Measurements from ENCODE around the gene CELA2B.
"Not testable (repeated sequence)": the region's sequence is repeated elsewhere in the genome, so short reads cannot be mapped to it uniquely, and the experiment has no call there.

Gene CELA2B

DNA sequence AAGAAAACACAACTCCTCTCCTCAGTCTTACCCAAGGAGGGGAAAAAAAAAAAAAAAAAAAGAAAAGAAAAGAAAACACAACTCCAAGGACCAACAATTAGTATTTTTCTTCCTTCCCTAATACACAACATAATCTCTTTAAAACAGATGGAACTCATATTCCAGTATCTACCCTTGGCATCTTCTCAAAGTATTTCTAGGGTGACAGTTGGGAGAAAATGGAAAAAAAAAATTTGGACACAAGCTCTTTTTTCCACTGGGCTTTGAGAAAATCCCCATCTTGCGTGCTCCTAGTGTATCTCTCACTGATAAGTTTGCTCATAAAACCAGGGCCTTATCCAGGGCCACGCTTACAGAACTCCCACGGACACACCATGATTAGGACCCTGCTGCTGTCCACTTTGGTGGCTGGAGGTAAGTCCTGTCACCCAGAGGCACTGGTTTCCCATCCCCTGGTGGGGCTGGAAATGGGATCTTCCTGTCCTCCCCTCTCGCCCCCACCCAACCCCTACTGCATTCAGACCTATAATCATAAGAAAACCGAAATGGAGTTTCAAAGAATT is at the start of gene CELA2B:
TSS of gene CELA2B (plus strand) at position 353 of the 563 bp plus-strand sequence. CDS start at position 375, 22 bp downstream.
- DNase-seq (ENCODE audit: low read depth, low spot score) = no peak

DNA sequence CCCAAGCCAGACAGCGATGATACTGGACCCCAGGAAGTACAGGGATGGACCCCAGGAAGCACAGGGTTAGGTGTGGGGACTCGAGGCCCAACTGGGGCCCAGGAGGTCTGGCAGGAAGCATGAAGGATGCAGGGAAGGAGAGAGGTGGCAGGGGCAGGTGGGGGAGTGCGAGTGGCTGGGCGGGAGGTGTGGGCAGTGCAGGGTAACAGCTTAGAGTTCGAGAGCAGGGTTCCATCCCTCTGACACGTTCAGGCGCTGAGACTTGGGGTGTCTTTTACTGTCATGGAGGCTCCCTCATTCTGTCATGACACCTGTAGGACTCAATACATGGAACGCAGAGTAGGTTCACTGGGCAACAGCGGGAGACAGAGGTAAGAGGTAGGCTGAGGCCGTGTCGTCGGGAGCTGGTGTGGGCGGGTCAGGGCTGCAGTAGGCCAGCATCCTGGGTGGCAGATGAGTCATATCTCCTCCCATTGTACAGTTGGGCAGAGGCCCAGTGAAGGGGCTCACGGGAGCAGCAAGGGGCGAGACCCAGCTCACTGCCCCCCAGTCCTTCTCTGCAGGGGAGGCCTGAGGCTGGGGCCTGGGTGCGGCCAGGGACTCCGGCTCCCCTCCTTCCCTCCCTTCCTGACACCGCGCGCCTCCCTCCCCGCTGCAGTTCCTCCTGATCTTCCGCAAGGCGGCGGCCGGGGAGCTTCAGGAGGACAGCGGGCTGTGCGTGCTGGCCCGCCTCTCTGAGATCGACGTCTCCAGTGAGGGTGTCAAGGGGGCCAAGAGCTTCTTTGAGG is 49.2 kb upstream of the CELA2B start:
- DNase-seq (ENCODE audit: low read depth, low spot score) = no peak

DNA sequence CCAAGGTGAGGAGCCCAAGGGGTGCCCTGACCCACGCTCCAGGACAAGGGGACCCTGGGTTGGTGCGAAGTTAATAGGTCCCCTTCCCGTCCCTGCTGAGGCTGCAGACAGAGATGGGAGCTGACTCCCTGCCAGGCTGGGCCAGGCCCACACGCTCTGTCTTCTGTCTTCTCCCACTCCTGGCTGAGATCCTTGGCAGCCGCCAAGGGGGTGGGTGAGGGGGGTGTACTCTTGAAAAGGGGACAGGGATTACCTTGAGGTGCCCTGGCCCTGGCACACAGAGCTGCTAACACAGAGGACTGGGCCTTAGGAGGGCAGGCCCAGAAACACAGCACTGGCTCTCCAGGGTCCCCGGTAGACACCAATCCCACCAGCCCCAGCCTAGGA is 48.6 kb upstream of the CELA2B start:
- DNase-seq (ENCODE audit: low read depth, low spot score) = no peak

DNA sequence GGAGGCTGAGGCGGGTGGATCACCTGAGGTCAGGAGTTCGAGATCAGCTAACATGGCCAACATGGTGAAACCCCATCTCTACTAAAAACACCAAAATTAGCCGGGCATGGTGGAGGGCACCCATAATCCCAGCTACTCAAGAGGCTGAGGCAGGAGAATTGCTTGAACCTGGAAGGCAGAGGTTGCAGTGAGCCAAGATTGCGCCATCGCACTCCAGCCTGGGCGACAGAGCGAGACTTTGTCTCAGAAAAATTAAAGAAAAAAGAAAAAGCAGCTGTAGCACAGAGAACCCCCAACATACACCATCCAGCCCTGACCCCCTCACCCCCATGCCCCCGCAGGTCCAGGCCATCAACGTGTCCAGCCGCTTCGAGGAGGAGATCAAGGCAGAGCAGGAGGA is 47.7 kb upstream of the CELA2B start:
- not testable (repeated sequence) for DNase-seq (ENCODE audit: low read depth, low spot score)

DNA sequence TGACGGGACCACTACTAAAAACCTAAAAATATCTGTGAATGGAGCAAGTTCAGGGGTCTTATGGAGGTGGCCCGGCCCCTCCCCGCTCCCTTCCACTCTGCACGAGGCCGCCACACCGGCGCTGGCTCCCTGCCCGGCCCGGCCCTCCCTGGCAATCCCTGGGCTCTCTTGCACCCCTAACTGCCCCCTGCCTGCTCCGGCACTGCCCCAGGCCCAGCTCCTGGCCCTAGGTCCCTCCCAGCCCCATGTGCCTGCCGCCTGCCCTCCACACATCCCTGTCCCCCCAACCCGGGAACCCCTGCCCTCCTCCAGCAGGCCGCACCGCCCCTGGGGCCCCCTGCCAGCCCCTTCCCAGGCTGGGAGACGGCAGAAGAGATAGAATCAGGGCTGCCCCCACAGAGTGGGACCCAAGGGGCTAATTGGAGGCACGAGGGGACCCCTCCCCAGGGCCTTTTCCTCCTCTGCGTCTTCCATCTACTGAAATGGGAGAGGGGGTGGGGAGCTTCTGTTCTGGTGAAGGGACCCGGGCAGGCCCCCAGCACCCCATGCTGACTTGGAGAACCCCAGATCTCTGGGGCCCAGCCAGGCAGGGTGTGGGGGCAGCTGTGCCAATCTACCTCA is 47.0 kb upstream of the CELA2B start:
- DNase-seq (ENCODE audit: low read depth, low spot score) = no peak

DNA sequence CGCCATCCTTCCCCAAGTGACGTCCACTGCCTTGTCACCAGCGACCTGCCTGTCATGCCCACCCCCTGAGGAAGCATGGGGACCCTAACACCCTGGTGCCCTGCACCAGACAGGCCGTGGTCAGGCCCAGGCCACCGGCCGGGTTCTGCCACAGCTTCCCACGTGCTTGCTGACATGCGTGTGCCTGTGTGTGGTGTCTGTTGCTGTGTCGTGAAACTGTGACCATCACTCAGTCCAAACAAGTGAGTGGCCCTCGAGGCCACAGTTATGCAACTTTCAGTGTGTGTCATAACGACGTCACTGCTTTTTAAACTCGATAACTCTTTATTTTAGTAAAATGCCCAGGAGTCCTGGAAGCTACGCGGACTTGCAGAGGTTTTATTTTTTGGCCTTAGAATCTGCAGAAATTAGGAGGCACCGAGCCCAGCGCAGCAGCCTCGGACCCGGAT is 46.2 kb upstream of the CELA2B start:
- DNase-seq (ENCODE audit: low read depth, low spot score) = no peak

DNA sequence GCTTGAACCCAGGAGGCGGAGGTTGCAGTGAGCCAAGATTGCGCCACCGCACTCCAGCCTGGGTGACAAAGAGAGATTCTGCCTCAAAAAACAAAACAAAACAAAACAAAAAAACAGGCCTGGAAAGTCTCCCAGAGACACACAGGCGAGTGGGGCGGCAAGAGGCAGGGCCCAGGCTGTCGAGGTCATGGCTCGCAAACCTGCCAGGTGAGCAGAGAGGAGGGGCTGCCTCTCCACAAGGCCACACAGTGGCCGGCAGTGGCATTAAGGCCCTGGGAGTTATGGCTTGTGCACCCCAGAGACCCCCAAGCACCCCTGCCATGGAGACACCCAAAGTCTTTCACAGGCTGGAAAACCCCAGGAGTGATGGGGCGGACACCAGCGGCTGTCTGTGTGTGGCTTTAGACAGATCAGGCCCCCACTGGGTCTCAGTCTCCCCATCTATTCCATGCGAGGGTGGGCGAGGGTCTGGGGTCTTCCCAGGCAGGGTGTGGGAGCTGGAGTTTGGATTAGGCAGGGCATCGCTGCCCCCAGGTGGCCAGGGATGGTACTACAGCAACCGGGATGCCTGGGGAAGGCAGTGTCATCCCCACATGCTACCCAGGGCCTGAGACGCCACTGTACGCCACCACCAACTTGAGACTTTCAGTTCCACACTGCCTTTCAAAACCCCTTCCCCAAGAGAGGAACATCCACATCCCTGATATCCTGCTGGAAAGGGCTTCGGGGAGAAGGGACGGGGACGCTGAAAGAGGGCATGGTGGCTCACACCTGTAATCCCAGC is 44.9 kb upstream of the CELA2B start:
- DNase-seq (ENCODE audit: low read depth, low spot score) = peak; percentile 43

DNA sequence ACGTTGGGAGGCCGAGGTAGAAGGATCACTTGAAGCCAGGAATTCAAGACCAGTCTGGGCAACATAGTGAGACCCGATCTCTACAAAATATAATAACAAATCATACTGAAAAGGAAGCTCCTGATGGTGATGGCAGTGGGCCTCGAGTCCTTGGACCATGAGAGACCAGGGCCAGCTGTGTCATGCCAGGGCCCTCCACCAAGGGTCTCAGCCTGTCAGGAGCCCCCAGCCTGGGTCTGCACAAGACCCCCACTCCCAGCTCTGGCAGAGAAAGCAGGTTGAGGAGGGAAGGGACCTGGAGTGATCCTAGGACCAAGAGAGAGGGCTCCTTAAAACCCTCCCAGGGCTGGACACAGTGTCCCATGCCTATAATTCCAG is 44.3 kb upstream of the CELA2B start:
- DNase-seq (ENCODE audit: low read depth, low spot score) = no peak

DNA sequence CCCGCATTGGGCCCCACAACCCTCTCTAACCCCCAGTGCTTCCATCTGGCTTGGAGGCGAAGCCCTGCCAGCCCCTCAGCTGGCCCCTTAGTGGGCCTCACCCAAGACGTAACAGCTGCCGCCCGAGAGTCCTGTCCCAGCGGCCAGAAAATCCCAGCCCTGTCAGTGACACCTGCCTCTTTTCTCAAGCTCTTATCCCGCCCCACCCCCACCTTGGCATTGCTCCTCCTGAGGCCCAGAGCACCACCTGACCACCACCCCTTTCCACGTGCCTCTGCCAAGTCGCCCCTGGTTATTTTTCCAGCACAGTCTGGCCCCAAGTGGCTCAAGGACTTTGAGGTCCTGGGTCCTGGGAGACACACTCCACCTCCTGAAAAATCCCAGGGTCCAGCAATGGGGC is 43.6 kb upstream of the CELA2B start:
- DNase-seq (ENCODE audit: low read depth, low spot score) = no peak

DNA sequence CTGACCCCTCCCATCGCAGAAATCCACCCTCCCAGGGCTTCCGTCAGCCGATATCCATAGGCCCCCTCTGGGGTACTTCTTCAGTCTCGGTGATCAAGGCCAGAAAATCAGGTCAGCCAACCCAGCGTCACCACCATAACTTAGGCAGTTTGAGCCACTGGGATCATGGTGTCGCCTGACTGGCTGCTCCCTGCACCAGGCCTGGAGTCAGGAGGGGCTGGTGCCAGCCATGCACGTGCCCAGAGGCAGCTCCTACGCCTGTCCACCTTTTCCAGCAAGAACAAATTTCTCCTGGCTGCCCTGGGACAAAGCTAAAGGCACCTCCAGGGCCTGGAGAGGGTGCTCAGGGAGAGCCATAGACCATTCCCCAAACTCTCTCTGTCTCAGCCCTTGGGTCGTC is 42.4 kb upstream of the CELA2B start:
- DNase-seq (ENCODE audit: low read depth, low spot score) = no peak

DNA sequence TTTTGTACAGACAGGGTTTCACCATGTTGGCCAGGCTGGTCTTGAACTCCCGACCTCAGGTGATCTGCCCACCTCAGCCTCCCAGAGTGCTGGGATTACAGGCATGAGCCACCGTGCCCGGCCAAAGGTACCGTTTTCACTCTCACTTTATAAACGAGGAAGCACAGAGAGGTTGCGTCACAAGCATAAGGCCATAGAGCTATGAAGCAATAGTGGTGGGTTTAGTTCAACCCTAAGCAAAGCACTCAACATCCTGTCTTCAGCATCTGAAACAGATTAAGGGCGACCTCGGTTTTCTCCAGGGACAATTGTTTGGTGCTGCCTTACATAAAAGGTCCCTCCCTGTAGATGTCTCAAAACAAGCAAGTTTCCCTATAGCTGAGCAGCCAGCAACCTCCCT is 41.2 kb upstream of the CELA2B start:
- DNase-seq (ENCODE audit: low read depth, low spot score) = not testable (repeated sequence)

DNA sequence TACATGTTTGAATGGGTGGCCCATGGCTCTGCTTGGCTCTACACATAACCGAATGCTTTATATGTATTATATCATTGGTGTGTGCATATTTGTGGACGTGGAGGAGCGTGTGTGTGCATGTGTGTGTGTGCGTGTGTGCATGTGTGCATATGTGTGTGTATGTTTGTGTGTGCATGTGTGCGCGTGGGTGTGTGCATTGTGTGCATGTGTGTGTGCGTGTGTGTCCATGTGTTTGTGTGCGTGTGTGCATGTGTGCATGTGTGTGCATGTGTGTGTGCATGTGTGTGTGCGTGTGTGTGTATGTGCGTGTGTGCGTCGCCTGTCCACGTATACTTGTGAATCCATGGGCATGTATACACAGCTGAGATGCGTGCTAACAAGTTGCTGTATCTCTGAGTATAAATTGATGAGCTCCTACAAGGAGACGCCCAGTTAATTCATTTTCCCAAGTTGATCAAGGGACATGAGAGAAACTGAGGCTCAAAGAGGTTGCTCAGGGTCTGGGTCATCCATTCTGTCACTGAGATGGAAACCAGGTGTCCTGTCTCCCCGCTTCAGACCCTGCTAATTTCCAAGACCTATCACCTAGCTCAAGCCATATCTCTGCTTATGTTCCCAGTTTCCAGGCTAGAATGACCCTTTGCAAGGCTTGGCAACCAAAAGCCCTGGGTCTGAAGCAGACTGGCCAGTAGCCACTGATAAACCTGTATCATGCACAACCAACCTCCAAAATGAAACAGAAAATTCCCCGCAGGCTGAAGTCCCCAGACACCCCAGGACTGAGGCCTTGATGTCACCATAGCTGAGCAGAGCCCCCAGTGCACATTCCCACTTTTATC is 40.4 kb upstream of the CELA2B start:
- DNase-seq (ENCODE audit: low read depth, low spot score) = no peak

DNA sequence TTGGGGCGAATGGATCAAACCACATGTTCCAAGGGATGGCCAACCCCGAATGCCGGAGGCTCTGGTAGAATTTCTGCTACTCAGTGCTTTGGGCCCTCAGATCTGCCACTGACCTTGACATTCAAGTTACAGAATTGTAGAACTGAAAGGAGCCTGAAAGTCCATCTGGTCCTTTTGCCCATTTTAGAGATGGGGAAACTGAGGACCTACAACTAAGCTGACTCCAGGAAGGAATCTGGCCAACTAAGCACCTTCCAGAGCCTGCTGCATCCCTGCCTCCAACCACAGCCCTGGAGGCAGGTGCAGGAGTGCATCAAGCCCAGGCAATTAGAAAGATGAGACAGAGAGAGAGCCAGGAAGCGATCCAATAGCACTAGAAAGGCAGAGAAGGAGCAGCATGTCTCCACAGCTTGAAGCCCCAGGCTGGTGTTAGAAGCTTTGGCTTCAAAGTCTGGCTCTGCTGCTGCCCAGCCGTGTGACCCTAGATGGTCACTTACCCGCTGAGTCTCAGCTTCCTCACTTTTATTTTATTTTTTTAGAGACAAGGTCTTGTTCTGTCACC is 38.9 kb upstream of the CELA2B start:
- DNase-seq (ENCODE audit: low read depth, low spot score) = no peak

DNA sequence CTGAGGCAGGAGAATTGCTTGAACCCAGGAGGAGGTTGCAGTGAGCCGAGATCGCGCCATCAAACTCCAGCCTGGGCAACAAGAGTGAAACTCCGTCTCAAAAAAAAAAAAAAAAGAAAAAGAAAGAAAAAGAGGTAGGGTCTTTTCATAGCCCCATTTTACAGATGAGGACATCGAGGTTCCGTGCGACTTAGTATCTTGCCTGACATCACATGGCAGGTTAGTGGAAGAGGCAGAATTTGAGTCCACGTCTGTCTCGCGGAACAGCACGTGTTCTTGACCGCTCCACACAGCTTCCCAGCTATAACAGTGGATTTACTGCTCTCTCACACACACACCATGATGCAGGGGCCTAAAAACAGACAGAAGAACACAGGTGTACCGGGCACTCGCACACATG is 36.6 kb upstream of the CELA2B start:
- no peak for DNase-seq (ENCODE audit: low read depth, low spot score)

DNA sequence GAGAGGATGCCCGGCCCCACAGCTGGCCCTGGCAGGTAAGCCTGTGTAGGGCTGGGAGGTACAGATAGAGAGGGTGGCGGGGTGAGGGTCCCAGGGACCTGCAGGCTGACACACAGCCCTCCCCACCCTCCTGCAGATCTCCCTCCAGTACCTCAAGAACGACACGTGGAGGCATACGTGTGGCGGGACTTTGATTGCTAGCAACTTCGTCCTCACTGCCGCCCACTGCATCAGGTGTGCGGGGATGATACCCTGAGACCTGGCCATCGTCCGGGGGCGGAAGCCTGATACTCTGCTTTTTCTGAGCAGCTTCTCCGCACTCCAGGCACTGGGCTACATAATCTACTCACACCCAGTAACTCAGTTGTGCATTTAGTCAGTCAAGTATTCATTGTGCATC is 35.5 kb upstream of the CELA2B start:
- DNase-seq (ENCODE audit: low read depth, low spot score) = no peak

DNA sequence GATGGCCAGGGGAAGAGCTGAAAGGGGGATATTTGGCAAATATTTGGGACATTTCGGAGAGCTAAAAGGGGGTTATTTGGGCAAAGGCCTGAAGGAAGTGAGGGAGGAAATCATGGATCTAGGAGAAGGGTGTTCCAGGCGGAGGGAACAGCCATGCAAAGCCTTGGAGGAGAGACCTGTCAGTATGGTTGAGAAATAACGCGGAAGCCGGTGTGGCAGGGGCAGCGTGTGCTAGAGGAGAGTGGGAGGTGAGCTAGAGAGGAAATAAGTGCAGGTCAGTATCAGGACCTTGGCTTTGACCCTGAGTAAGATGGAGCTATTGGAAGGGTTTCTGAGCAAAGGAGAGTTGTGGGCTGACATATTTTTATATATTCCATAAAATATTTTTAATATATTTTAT is 34.7 kb upstream of the CELA2B start:
- DNase-seq (ENCODE audit: low read depth, low spot score) = no peak

DNA sequence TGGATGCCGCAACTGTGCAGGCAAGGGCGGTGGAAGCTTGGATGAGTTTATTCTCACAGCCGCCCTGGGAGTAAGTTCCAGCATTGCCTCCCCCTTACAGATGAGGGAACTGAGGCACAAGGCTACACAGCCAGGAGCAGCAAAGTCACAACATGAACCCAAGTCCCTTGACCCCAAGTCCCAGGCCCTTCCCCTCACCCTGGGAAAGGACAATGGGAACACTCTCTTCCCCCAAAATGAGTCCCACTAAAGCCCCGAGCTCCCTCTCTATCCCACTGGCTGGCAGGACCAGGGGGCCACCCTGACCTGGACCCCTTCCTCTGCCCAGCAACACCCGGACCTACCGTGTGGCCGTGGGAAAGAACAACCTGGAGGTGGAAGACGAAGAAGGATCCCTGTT is 33.8 kb upstream of the CELA2B start:
- no peak for DNase-seq (ENCODE audit: low read depth, low spot score)

DNA sequence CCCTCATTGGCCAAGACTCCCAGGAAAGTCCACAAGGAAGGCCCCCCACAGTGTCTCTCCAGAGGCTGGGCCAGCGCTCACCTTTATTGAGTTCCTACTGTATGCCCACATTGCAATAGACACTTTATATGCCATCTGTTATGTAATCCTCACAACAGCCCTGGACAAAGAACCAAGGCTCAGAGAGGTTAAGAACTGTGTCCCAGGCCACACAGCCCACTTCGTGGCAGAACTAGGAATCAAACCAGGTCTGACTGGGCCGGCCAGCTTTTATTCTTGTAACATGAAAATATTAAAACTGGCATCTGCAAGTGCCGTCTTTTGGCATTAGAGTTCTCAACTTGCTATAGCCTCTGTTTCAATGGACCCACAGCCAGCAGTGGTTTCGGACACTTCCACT is 33.1 kb upstream of the CELA2B start:
- DNase-seq (ENCODE audit: low read depth, low spot score) = no peak

DNA sequence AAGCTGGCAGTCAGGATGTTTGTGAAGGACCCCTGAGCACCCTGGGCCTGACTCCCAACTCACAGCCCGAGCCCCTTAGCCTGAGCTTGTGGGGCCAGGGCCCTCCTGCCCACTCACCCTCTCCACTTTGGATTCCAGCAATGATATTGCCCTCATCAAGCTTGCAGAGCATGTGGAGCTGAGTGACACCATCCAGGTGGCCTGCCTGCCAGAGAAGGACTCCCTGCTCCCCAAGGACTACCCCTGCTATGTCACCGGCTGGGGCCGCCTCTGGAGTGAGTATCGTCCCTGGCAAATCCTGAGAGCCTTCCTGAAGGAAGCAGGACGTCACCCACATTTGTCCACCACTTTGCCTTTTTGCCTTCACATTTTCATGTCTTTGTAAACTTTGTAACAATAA is 32.6 kb upstream of the CELA2B start:
- no peak for DNase-seq (ENCODE audit: low read depth, low spot score)

DNA sequence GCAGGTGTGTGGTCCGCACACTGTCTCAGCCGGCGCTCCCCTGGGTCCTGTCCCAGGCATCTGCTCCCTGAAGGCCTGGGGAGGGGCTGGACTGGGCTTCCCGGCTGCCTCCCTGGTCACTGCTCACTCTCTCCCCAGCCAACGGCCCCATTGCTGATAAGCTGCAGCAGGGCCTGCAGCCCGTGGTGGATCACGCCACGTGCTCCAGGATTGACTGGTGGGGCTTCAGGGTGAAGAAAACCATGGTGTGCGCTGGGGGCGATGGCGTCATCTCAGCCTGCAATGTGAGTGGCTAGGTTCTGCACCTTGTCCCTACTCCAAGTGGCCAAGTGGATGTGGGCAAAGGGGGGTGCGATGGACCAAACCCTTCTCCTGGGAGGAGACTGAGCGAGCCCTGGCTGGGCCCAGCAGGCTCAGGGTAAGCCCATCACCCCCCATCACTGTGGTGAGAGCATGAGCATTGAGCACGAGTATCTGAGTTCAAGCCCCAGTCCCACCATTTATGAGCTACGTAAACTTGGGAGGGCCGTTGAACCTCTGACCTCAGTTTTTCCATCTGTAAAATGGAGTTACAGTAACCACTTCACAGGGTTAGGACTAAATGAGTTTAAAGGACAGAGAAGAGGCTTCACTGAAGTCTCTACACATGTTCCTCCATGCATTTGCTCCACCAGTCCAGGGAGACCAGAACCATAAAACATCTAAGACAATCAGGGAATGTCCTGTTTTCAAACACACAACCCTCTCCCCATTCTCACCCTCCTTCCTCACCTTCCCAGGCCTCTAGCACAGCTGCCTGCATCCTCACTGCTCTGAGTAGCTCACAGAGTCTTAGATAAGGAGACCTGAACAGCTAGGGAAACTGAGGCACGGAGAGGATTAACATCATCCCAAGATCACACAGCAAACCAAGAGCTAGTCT is 31.2 kb upstream of the CELA2B start:
- no peak for DNase-seq (ENCODE audit: low read depth, low spot score)

Data from activated naive CD8-positive, alpha-beta T cell treated with anti-CD3 and anti-CD28 coated beads, Interleukin-2, amount 50 U/mL, for 16 hours (primary cell).